ENCODE data around the gene CLCA2.

DNA sequence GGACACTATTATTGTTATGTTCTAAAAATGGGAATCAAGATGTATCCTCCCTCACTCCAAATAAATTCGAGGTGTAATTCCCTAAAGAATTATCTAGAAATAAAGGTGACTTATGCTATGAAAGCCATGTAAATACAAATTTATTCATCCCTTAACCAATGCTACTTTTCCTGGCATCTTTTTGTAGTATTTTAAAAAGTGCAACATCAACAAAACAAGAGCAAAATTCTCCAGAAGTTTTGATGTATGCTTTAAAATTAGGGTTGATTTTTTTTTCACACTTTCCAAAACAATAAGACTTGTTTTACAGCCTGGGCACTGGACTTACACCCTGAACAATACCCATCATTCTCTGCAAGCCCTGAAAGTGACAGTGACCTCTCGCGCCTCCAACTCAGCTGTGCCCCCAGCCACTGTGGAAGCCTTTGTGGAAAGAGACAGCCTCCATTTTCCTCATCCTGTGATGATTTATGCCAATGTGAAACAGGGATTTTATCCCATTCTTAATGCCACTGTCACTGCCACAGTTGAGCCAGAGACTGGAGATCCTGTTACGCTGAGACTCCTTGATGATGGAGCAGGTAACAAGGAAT is 23.3 kb downstream of the CLCA2 start:
- TF ChIP-seq CTCF (IDR thresholded peaks at IDR 0.05) (no peak), POLR2AphosphoS5 (IDR thresholded peaks at IDR 0.05; ENCODE audit: low read depth, low read length) (no peak), ELF1 (IDR thresholded peaks at IDR 0.05) (no peak), EZH2phosphoT487 (IDR thresholded peaks at IDR 0.05; ENCODE audit: borderline replicate concordance, low read depth) (no peak), RCOR1 (IDR thresholded peaks at IDR 0.05; ENCODE audit: low read length) (no peak), SMC3 (IDR thresholded peaks at IDR 0.05; ENCODE audit: low read depth, low read length) (no peak), TCF12 (IDR thresholded peaks at IDR 0.05) (no peak), JUND (IDR thresholded peaks at IDR 0.05) (no peak), EP300 (IDR thresholded peaks at IDR 0.05; ENCODE audit: borderline replicate concordance in 1 of 2, low read depth in 1 of 2, low read length in 1 of 2) (no peak), TAF1 (IDR thresholded peaks at IDR 0.05; ENCODE audit: borderline replicate concordance, low read depth, low read length) (no peak), CHD2 (IDR thresholded peaks at IDR 0.05; ENCODE audit: low read length, partially characterized antibody) (no peak), RAD21 (IDR thresholded peaks at IDR 0.05; ENCODE audit: low read length) (no peak), IRF3 (IDR thresholded peaks at IDR 0.05; ENCODE audit: low read depth, low read length) (no peak)
- TF ChIP-seq, protein P1, sequence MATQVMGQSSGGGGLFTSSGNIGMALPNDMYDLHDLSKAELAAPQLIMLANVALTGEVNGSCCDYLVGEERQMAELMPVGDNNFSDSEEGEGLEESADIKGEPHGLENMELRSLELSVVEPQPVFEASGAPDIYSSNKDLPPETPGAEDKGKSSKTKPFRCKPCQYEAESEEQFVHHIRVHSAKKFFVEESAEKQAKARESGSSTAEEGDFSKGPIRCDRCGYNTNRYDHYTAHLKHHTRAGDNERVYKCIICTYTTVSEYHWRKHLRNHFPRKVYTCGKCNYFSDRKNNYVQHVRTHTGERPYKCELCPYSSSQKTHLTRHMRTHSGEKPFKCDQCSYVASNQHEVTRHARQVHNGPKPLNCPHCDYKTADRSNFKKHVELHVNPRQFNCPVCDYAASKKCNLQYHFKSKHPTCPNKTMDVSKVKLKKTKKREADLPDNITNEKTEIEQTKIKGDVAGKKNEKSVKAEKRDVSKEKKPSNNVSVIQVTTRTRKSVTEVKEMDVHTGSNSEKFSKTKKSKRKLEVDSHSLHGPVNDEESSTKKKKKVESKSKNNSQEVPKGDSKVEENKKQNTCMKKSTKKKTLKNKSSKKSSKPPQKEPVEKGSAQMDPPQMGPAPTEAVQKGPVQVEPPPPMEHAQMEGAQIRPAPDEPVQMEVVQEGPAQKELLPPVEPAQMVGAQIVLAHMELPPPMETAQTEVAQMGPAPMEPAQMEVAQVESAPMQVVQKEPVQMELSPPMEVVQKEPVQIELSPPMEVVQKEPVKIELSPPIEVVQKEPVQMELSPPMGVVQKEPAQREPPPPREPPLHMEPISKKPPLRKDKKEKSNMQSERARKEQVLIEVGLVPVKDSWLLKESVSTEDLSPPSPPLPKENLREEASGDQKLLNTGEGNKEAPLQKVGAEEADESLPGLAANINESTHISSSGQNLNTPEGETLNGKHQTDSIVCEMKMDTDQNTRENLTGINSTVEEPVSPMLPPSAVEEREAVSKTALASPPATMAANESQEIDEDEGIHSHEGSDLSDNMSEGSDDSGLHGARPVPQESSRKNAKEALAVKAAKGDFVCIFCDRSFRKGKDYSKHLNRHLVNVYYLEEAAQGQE (IDR thresholded peaks at IDR 0.05; ENCODE audit: low read depth, low read length): no peak

Measured in SK-N-SH (cell line).